ENCODE data around the gene TMEM209.

- TF ChIP-seq CTCF (IDR thresholded peaks at IDR 0.05) (no peak), POLR2A (IDR thresholded peaks at IDR 0.05) (peak in 1 of 3 donors; percentile 14)
Measured at GRCh38 chr7:130154501-130155317, 50.5 kb downstream of the TMEM209 start.

Data from body of pancreas (tissue), 4 donors.